B cell (primary cell): ENCODE measurements around the gene PPP4R4. TPM values are rescaled to one million over a fixed set of nuclear protein-coding genes. Genes with fewer than 3 reads are reported as not detected.
"Not testable (repeated sequence)": the region's sequence is repeated elsewhere in the genome, so short reads cannot be mapped to it uniquely, and the experiment has no call there.

Source experiments
- ATAC-seq: fragments of 200-7000 bp; cut with Tn5 transposase; one replicate; pipeline ENCODE4 v1.10.0; 2021; ENCODE audit warnings: low read depth, mild to moderate bottlenecking, moderate number of reproducible peaks, moderate library complexity
- CTCF ChIA-PET: fragments of 350-600 bp; sonication (Branson Sonifier 250); formaldehyde crosslinking; loops from one replicate; lab custom pipeline; 2021; ENCODE audit warnings: antibody characterized with exemption, inconsistent platforms; lab: Charles Lee
- POLR2A ChIA-PET: fragments of 350-600 bp; sonication (Branson Sonifier 250); formaldehyde crosslinking; loops from one replicate; lab custom pipeline; 2021; ENCODE audit warnings: antibody characterized with exemption; lab: Charles Lee
- DNase-seq: peaks from one replicate; pipeline ENCODE4 v3.0.0; 2013
- H2AFZ ChIP-seq: 2 replicates; pipeline ENCODE4 v1.6.1; 2012; ENCODE audit warnings: mild to moderate bottlenecking, low read depth, low read length; ENCODE audit not compliant: insufficient read depth, poor library complexity, severe bottlenecking
- H3K27ac ChIP-seq, 2 donors: 1 replicate in 1 of 2; 2 replicates in 1 of 2; pipeline ENCODE4 v1.5.1; 2012 to 2013; ENCODE audit warnings: low read length in 2 of 2, mild to moderate bottlenecking in 2 of 2, moderate library complexity in 1 of 2
- H3K27me3 ChIP-seq, 4 experiments: fragments of 200-600 bp in 1 of 4; sonication (generic) in 1 of 4; replicated peaks in 1 of 4; 1 replicate in 2 of 4; 2 replicates in 2 of 4; pipeline versions ENCODE4 v1.6.1 to v1.7.0; 2013 to 2016; ENCODE audit warnings: low read length in 3 of 4, mild to moderate bottlenecking in 2 of 4, mixed read lengths in 1 of 4, moderate library complexity in 1 of 4; ENCODE audit not compliant: insufficient read depth in 4 of 4, control insufficient read depth in 3 of 4; ENCODE audit errors: control extremely low read depth in 1 of 4
- H3K36me3 ChIP-seq, 2 experiments: replicated peaks in 1 of 2; 1 replicate in 1 of 2; 2 replicates in 1 of 2; pipeline versions ENCODE4 v1.6.1 to v1.7.1; 2013; ENCODE audit warnings: low read length in 1 of 2; ENCODE audit not compliant: insufficient read depth in 2 of 2, control insufficient read depth in 1 of 2; ENCODE audit errors: control extremely low read depth in 1 of 2, extremely low read depth in 1 of 2
- H3K4me1 ChIP-seq, 2 donors: fragments of 200-600 bp in 1 of 2; sonication (generic) in 1 of 2; 1 replicate in 1 of 2; 2 replicates in 1 of 2; pipeline versions ENCODE4 v1.5.1 to v1.6.1; 2013 to 2017; ENCODE audit warnings: low read length in 2 of 2; ENCODE audit not compliant: control insufficient read depth in 2 of 2, insufficient read depth in 2 of 2
- H3K4me2 ChIP-seq: replicated peaks from 2 replicates; pipeline ENCODE3; 2012; ENCODE audit warnings: mild to moderate bottlenecking, low read depth, low read length; ENCODE audit not compliant: poor library complexity, severe bottlenecking
- H3K4me3 ChIP-seq, 5 experiments: fragments of 200-600 bp in 1 of 5; sonication (generic) in 1 of 5; 1 replicate in 3 of 5; 2 replicates in 2 of 5; pipeline versions ENCODE4 v1.5.1 to v1.7.0; 2011 to 2016; ENCODE audit warnings: low read length in 4 of 5, mild to moderate bottlenecking in 4 of 5, low read depth in 2 of 5, control low read depth in 1 of 5, moderate library complexity in 1 of 5; ENCODE audit not compliant: insufficient read depth in 1 of 5; ENCODE audit errors: control extremely low read depth in 1 of 5, extremely low read depth in 1 of 5
- H3K79me2 ChIP-seq: fragments of 200-600 bp; sonication (generic); one replicate; pipeline ENCODE4 v1.6.0; 2016; ENCODE audit warnings: low read length; ENCODE audit not compliant: control insufficient read depth, insufficient read depth
- H3K9ac ChIP-seq: fragments of 200-600 bp; sonication (generic); 2 replicates; pipeline ENCODE4 v1.6.1; 2017; ENCODE audit warnings: mild to moderate bottlenecking, low read length, moderate library complexity
- H3K9me3 ChIP-seq, 3 donors: one replicate each; pipeline versions ENCODE4 v1.6.1 to v1.7.1; 2013; ENCODE audit warnings: low read length in 2 of 3; ENCODE audit not compliant: control insufficient read depth in 2 of 3, insufficient read depth in 1 of 3; ENCODE audit errors: control extremely low read depth in 1 of 3
- H4K20me1 ChIP-seq: 2 replicates; pipeline ENCODE4 v1.6.0; 2012; ENCODE audit warnings: mild to moderate bottlenecking, low read length; ENCODE audit not compliant: insufficient read depth, control insufficient read depth, poor library complexity, severe bottlenecking
- H3K27ac Mint-ChIP-seq: one replicate; pipeline ENCODE4 v1.8.0; 2021; ENCODE audit warnings: mixed read lengths
- H3K27me3 Mint-ChIP-seq: one replicate; pipeline ENCODE4 v1.8.0; 2021; ENCODE audit warnings: mixed read lengths
- H3K4me1 Mint-ChIP-seq: one replicate; pipeline ENCODE4 v1.8.0; 2021; ENCODE audit warnings: mixed read lengths
- H3K4me3 Mint-ChIP-seq: one replicate; pipeline ENCODE4 v1.8.0; 2021; ENCODE audit warnings: mixed read lengths
- H3K9me3 Mint-ChIP-seq: one replicate; pipeline ENCODE4 v1.8.0; 2022; ENCODE audit warnings: mixed read lengths; ENCODE audit not compliant: insufficient read depth
- CTCF ChIP-seq: fragments of 200-600 bp; IDR thresholded peaks from one replicate; pipeline ENCODE4 v1.8.0; 2022; ENCODE audit warnings: antibody characterized with exemption, mild to moderate bottlenecking
- EZH2 ChIP-seq: IDR thresholded peaks from 2 replicates; pipeline ENCODE4 v1.6.1; 2012; ENCODE audit warnings: borderline replicate concordance, low read depth, mild to moderate bottlenecking, moderate library complexity, low read length; ENCODE audit not compliant: insufficient read depth, poor library complexity, severe bottlenecking
- WGBS: methylation state at CpG from one replicate; pipeline ENCODE4 v1.1.5; 2013; ENCODE audit warnings: missing lambda C conversion rate; ENCODE audit not compliant: insufficient coverage; 5-methylcytosine and 5-hydroxymethylcytosine counted together
- intact Hi-C: fragments of 100-400 bp; cut with micrococcal nuclease; formaldehyde crosslinking; loops from one replicate; pipeline ENCODE4 v1.10.0; 2022
- polyA plus RNA-seq: library from polyadenylated mRNA; depleted of rRNA; stranded (reverse); fragments of >200 nt; gene quantifications from 2 replicates; pipeline ENCODE4 v1.2.3, GENCODE V29; 2012
- total RNA-seq, 2 donors: library from RNA; stranded (reverse); fragments of 120-200 nt in 1 of 2; gene quantifications; 1 replicate in 1 of 2; 2 replicates in 1 of 2; pipeline versions ENCODE4 v1.2.3 to v1.2.4, GENCODE V29; 2013 to 2022

The PPP4R4 gene
- total and polyA plus RNA-seq, 2 donors (not counting 1 experiment from before 2014, with no cell fraction given): not detected

DNA sequence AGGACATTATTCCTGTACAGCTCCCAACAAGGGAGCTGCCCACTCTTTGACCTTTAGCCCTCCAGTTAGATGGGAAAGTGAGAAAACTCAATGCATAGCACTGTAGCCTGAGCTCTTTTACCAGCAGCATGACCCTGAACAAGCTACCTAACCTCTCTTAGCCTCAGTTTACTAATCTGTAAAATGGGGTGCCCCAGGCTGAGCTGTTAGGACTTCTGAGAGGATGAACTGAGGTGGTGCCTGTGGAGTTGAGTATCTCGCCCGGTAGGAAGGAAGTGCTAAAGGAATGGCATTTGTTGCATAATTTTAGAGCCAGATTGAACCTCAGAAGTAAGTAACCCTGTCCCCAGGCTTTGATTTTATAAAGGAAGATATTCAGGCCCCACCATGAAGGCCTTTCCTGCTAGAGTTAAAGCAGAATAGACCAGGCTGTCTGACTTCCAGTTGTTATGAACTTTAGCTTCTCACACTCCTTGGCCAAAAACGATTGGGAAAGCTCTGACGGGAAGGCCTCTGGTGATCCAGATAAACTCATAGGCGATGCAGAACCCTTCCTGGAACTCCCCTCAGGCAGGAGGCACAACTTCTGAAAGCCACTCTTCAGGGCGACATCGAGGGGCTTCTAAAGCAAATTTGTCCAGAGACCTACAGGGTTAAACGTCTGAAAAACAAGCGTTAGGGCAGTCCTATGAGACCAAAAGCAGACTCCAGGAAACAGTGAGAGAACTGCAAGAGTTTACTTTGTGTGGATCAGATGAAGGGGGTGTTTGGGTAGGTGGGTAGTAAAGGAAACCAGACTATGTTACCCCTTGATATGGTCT is 121.4 kb downstream of the PPP4R4 start:
- Histone ChIP-seq H2AFZ (no peak overlapping the region), H4K20me1 (no peaks in the 10 kb centered on the region), H3K36me3 (no peaks in the 10 kb centered on the region), H3K4me3 (no peak overlapping the region), H3K9me3 (peaks cover 0 to 10% (median 0%) of the 10 kb centered on the region in 3 donors), H3K79me2 (no peaks in the 10 kb centered on the region), H3K27me3 (no peaks in the 10 kb centered on the region), H3K4me1 (no peaks in the 10 kb centered on the region), H3K27ac (no peak overlapping the region), H3K4me2 (no peak overlapping the region), H3K9ac (no peak overlapping the region)
- no peaks in the 10 kb centered on the region for H3K27me3 Mint-ChIP-seq
- TF ChIP-seq EZH2: no peak
- no peak for TF ChIP-seq CTCF
- no peak overlapping the region for H3K4me3 Mint-ChIP-seq
- intact Hi-C loops: no loop called here
- H3K27ac Mint-ChIP-seq: no peak overlapping the region
- H3K4me1 Mint-ChIP-seq: no peaks in the 10 kb centered on the region
- 74% methylated on average over 9 of the region's 9 CpGs for WGBS
- CTCF ChIA-PET: no interaction called here
- no peaks in the 10 kb centered on the region for H3K9me3 Mint-ChIP-seq
- POLR2A ChIA-PET: no interaction called here
- no peak for DNase-seq
- ATAC-seq: no peak

DNA sequence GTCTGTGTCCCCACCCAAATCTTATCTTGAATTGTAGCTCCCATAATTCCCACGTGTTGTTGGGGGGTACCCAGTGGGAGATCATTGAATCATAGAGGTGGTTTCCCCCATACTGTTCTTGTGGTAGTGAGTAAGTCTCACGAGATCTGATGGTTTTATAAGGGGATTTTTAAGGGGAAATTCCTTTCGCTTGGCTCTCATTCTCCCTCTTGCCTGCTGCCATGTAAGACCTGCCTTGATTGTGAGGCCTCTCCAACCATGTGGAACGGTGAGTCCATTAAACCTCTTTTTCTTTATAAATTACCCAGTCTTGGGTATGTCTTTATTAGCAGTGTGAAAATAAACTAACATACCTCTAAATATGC is 122.0 kb downstream of the PPP4R4 start:
- H3K4me3 ChIP-seq, H3K4me3 Mint-ChIP-seq, H3K36me3 ChIP-seq, DNase-seq, H3K4me1 Mint-ChIP-seq, H3K27me3 ChIP-seq, intact Hi-C loops, H3K9me3 Mint-ChIP-seq, H3K79me2 ChIP-seq, H3K9ac ChIP-seq, H3K27ac Mint-ChIP-seq, H4K20me1 ChIP-seq, CTCF ChIA-PET, H3K27me3 Mint-ChIP-seq, H3K27ac ChIP-seq, H3K4me2 ChIP-seq, H3K4me1 ChIP-seq, POLR2A ChIA-PET, H2AFZ ChIP-seq, ATAC-seq: not testable (repeated sequence)
- peaks cover 0 to 13% (median 0%) of the 10 kb centered on the region in 3 donors for H3K9me3 ChIP-seq
- no CpG with 5 or more reads among the region's 4 CpGs for WGBS
